Body of pancreas (tissue), 4 donors: ENCODE data around the gene KRTAP10-5.

Source experiments
- CTCF ChIP-seq, 7 experiments: fragments of 450-650 bp in 4 of 7; fragments of 200-600 bp in 3 of 7; sonication (generic) in 3 of 7; IDR thresholded peaks; one replicate each; pipeline ENCODE4 v1.5.1; 2016 to 2019; ENCODE audit warnings: antibody characterized with exemption in 7 of 7
- POLR2A ChIP-seq, 3 donors: fragments of 450-650 bp; IDR thresholded peaks; one replicate each; pipeline ENCODE4 v1.6.1; 2016; ENCODE audit warnings: antibody characterized with exemption in 3 of 3, mild to moderate bottlenecking in 2 of 3

GRCh38 chr21:44628707-44629391 lies 48.4 kb upstream of the KRTAP10-5 start:
- TF ChIP-seq POLR2A (IDR thresholded peaks at IDR 0.05) (no peak), CTCF (IDR thresholded peaks at IDR 0.05) (no peak)
